Activated CD4-positive, CD25-positive, alpha-beta regulatory T cell (primary cell): ENCODE data around the gene C2CD2.
"Not testable (repeated sequence)": the region's sequence is repeated elsewhere in the genome, so short reads cannot be mapped to it uniquely, and the experiment has no call there.

Experiments used
- DNase-seq, 4 experiments: peaks; one replicate each; lab custom pipeline; 2025; lab: John Stamatoyannopoulos, UW

C2CD2 gene

GRCh38 chr21:41975391-41976272 is 21.8 kb upstream of the C2CD2 start:
- no peak for DNase-seq

GRCh38 chr21:41974752-41975053 is 20.9 kb upstream of the C2CD2 start:
- no peak for DNase-seq

GRCh38 chr21:41973861-41974751 is 20.3 kb upstream of the C2CD2 start:
- no peak for DNase-seq

- no peak for DNase-seq
These were observed 19.6 kb upstream of the C2CD2 start for GRCh38 chr21:41973427-41973831.

GRCh38 chr21:41972511-41973205 is 18.8 kb upstream of the C2CD2 start:
- DNase-seq, result no peak

- DNase-seq, result no peak
These were observed 18.1 kb upstream of the C2CD2 start for GRCh38 chr21:41971891-41972290.

- DNase-seq, result no peak
These were observed 17.2 kb upstream of the C2CD2 start for GRCh38 chr21:41970751-41971653.

- DNase-seq, result no peak
These were observed 16.2 kb upstream of the C2CD2 start for GRCh38 chr21:41970106-41970391.

GRCh38 chr21:41967708-41968107 is 13.9 kb upstream of the C2CD2 start:
- no peak for DNase-seq

GRCh38 chr21:41966872-41967621 is 13.2 kb upstream of the C2CD2 start:
- DNase-seq, result no peak

- DNase-seq, result no peak
These were observed 12.4 kb upstream of the C2CD2 start for GRCh38 chr21:41966041-41966833.

GRCh38 chr21:41965461-41966013 is 11.7 kb upstream of the C2CD2 start:
- DNase-seq, result no peak

- DNase-seq, result no peak
These were observed 11.2 kb upstream of the C2CD2 start for GRCh38 chr21:41965045-41965444.

GRCh38 chr21:41964171-41964570 is 10.4 kb upstream of the C2CD2 start:
- DNase-seq, result no peak

- no peak for DNase-seq
These were observed 8.7 kb upstream of the C2CD2 start for GRCh38 chr21:41962425-41962966.

GRCh38 chr21:41961753-41962152 is 7.9 kb upstream of the C2CD2 start:
- no peak for DNase-seq

GRCh38 chr21:41961282-41961701 is 7.5 kb upstream of the C2CD2 start:
- no peak for DNase-seq

GRCh38 chr21:41960386-41960785 is 6.6 kb upstream of the C2CD2 start:
- no peak for DNase-seq

- not testable (repeated sequence) for DNase-seq
These were observed 5.9 kb upstream of the C2CD2 start for GRCh38 chr21:41959697-41960096.
